Measurements from ENCODE around the gene FNBP1.

FNBP1 gene

GRCh38 chr9:130036099-130036498 is 6.9 kb downstream of the FNBP1 start:
- TF ChIP-seq CTCF (conservative IDR thresholded peaks at IDR 0.05) = no peak
- no peak overlapping the region for H3K27ac ChIP-seq

DNA sequence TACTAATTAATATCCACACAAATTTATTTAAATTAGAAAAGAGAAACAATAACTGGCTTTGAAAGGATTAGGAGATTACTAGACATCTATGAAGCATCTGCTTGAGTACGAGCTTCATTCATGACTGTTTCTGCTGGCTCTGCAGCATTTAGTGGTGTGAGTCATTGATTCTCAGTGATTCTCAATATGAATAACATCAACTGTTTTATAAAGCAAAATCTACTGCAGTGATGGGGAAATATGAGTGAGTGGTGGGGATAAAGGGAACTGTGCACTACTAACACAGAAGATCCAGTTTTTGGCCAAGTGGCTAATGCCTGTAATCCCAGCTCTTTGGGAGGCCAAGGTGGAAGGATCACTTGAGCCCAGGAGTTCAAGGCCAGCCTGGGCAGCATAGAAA is 8.4 kb downstream of the FNBP1 start:
- H3K27ac ChIP-seq = no peak overlapping the region
- no peak for TF ChIP-seq CTCF (conservative IDR thresholded peaks at IDR 0.05)

- H3K27ac ChIP-seq = no peak overlapping the region
- TF ChIP-seq CTCF (conservative IDR thresholded peaks at IDR 0.05) = no peak
Observed at GRCh38 chr9:130030651-130031127, 12.3 kb downstream of the FNBP1 start.

GRCh38 chr9:130029223-130029973 is 13.6 kb downstream of the FNBP1 start:
- H3K27ac ChIP-seq = no peak overlapping the region; the same call in 1 of the 2 replicates
- no peak for TF ChIP-seq CTCF (conservative IDR thresholded peaks at IDR 0.05)

GRCh38 chr9:130028493-130029222 is 14.3 kb downstream of the FNBP1 start:
- no peak for TF ChIP-seq CTCF (conservative IDR thresholded peaks at IDR 0.05)
- no peak overlapping the region; the same call in 1 of the 2 replicates for H3K27ac ChIP-seq

DNA sequence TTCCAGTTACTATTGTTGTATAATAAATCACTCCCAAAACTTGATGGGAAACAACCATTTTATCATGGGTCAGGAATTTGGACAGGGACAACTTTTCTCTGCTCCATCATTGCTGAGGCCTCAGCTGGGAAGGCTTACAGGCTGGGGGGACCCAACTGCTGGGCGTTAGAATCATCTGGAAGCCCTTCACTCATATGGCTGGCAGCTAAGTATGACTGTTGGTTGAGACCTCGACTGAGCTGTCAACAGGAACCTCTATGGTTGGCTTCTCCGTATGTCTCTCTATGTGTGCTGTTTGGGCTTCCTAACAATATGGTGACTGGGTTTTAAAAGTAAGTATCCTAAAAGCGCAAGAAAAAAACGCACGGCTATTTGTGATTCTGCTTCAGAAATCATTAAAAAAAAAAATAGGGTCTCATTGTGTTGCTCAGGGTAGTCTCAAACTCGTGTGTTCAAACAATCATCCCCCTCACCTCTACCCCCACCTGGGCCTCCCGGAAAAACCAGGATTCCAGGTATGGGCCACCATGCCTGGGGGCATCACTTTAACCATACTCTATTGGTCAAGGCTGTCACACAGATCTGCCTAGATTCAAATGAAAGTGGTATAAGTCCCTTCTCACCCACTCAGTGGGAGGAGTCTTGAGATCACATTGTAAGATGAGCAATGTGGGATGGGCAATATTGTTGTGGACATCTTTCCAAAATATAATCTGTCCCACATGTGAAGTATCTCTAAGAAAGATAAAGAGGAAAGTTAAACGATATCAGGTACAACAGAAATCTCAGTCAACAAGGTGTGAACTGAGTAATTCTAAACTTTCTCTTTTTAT is 15.2 kb downstream of the FNBP1 start:
- no peak for TF ChIP-seq CTCF (conservative IDR thresholded peaks at IDR 0.05)

More for the DNA sequence above, 15.2 kb downstream of the FNBP1 start:
- H3K27ac ChIP-seq = no peak overlapping the region; the same call in 1 of the 2 replicates

Measured in VCaP (cell line).